Endothelial cell of umbilical vein (primary cell): ENCODE data around the gene FYCO1. TPM values are rescaled to one million over a fixed set of nuclear protein-coding genes. Genes with fewer than 3 reads are reported as not detected.

ENCODE experiments used
- BruUV-seq: library from RNA; stranded (reverse); fragments of 400-500 nt; replicated peaks from 2 replicates; lab custom pipeline; 2021; lab: Mats Ljungman, UMichigan
- CTCF ChIA-PET: fragments of 300-600, 350-600 bp; sonication (Branson Sonifier 250); formaldehyde crosslinking; loops from one replicate; lab custom pipeline; 2021; ENCODE audit warnings: antibody characterized with exemption, inconsistent platforms; lab: Charles Lee
- POLR2A ChIA-PET: fragments of 300-600, 350-600 bp; sonication (Branson Sonifier 250); formaldehyde crosslinking; loops from one replicate; lab custom pipeline; 2021; ENCODE audit warnings: antibody characterized with exemption, inconsistent platforms; lab: Charles Lee
- DNase-seq: peaks from one replicate; pipeline ENCODE4 v3.0.0-alpha.2; 2011; ENCODE audit warnings: low read depth, low spot score
- FAIRE-seq: peaks from 2 replicates; lab custom pipeline; 2011; peaks lifted over from hg19 to GRCh38; lab: Jason Lieb, UNC
- H2AFZ ChIP-seq: 2 replicates; pipeline ENCODE4 v1.6.0; 2012; ENCODE audit warnings: low read depth, low read length, control low read depth, inconsistent platforms
- H3K27ac ChIP-seq: 2 replicates; pipeline ENCODE4 v1.5.1; 2011; ENCODE audit warnings: low read depth, mild to moderate bottlenecking, control low read depth, low read length, moderate library complexity; ENCODE audit not compliant: insufficient read depth
- H3K27me3 ChIP-seq, 2 experiments: 2 replicates each; pipeline versions ENCODE4 v1.6.0 to v1.6.1; 2011; ENCODE audit warnings: low read length in 2 of 2, mixed read lengths in 1 of 2; ENCODE audit not compliant: control insufficient read depth in 2 of 2, insufficient read depth in 2 of 2
- H3K36me3 ChIP-seq, 2 experiments: 2 replicates in 1 of 2; 3 replicates in 1 of 2; pipeline ENCODE4 v1.5.1; 2011; ENCODE audit warnings: low read length in 2 of 2, mild to moderate bottlenecking in 1 of 2, moderate library complexity in 1 of 2; ENCODE audit not compliant: control insufficient read depth in 2 of 2, insufficient read depth in 2 of 2; ENCODE audit errors: extremely low read depth in 1 of 2
- H3K4me1 ChIP-seq: 3 replicates; pipeline ENCODE4 v1.5.1; 2011; ENCODE audit warnings: mild to moderate bottlenecking, low read length; ENCODE audit not compliant: control insufficient read depth, insufficient read depth; ENCODE audit errors: extremely low read depth
- H3K4me2 ChIP-seq: 2 replicates; pipeline ENCODE4 v1.6.1; 2011; ENCODE audit warnings: low read length, control low read depth, mixed read lengths; ENCODE audit not compliant: insufficient read depth
- H3K4me3 ChIP-seq, 3 experiments: fragments of 200-600 bp in 1 of 3; sonication (generic), shearing (Covaris generic) in 1 of 3; replicated peaks in 1 of 3; 2 replicates each; pipeline ENCODE4 v1.5.1; 2011 to 2016; ENCODE audit warnings: control low read depth in 3 of 3, low read length in 3 of 3, mild to moderate bottlenecking in 2 of 3, inconsistent platforms in 1 of 3, low read depth in 1 of 3, moderate library complexity in 1 of 3; ENCODE audit not compliant: insufficient read depth in 1 of 3
- H3K79me2 ChIP-seq: 2 replicates; pipeline ENCODE4 v1.6.0; 2012; ENCODE audit warnings: low read length, inconsistent platforms; ENCODE audit not compliant: control insufficient read depth, insufficient read depth
- H3K9ac ChIP-seq: replicated peaks from 2 replicates; pipeline ENCODE3; 2011; ENCODE audit warnings: low read length, control low read depth; ENCODE audit not compliant: insufficient read depth; ENCODE audit errors: extremely low read depth
- H3K9me1 ChIP-seq: replicated peaks from 3 replicates; pipeline ENCODE4 v1.6.0; 2011; ENCODE audit warnings: mild to moderate bottlenecking, low read length; ENCODE audit not compliant: control insufficient read depth, insufficient read depth; ENCODE audit errors: extremely low read depth
- H3K9me3 ChIP-seq: replicated peaks from 2 replicates; pipeline ENCODE4 v1.5.1; 2012; ENCODE audit warnings: low read length, inconsistent platforms; ENCODE audit not compliant: control insufficient read depth, insufficient read depth
- H4K20me1 ChIP-seq: replicated peaks from 2 replicates; pipeline ENCODE3; 2011; ENCODE audit warnings: mild to moderate bottlenecking, low read length; ENCODE audit not compliant: control insufficient read depth, insufficient read depth; ENCODE audit errors: extremely low read depth
- FOS ChIP-seq: IDR thresholded peaks from 2 replicates; pipeline ENCODE4 v1.6.1; 2011; ENCODE audit warnings: mild to moderate bottlenecking, low read length, moderate library complexity, borderline replicate concordance; ENCODE audit not compliant: insufficient read depth
- JUN ChIP-seq: IDR thresholded peaks from 2 replicates; pipeline ENCODE4 v1.6.1; 2011; ENCODE audit warnings: borderline replicate concordance, low read depth; ENCODE audit not compliant: insufficient read length, insufficient read depth
- POLR2AphosphoS5 ChIP-seq: IDR thresholded peaks from 2 replicates; pipeline ENCODE4 v1.6.1; 2012; ENCODE audit warnings: low read depth, mild to moderate bottlenecking, control low read depth, low read length, moderate library complexity; ENCODE audit not compliant: insufficient read depth
- dilution Hi-C: fragments of 300-500 bp; cut with MboI; formaldehyde crosslinking; loops from one replicate; pipeline ENCODE4 v1.15.0; 2019; ENCODE audit warnings: low sequenced_read_pairs; ENCODE audit not compliant: extremely low pct_ligation_motif_present
- intact Hi-C: fragments of 100-400 bp; cut with micrococcal nuclease; formaldehyde crosslinking; loops from one replicate; pipeline ENCODE4 v1.10.0; 2022
- polyA plus RNA-seq, 4 experiments: library from polyadenylated mRNA; depleted of rRNA in 3 of 4; stranded (reverse) in 3 of 4; unstranded in 1 of 4; fragments of >200 nt; gene quantifications; 2 replicates each; pipeline versions ENCODE4 v1.2.1 to v1.2.3, GENCODE V29; 2011 to 2012; ENCODE audit warnings: missing spikeins in 1 of 4
- total RNA-seq: library from RNA; stranded (reverse); gene quantifications from 2 replicates; pipeline ENCODE4 v1.2.3, GENCODE V29; 2021

FYCO1 gene
- total and polyA plus RNA-seq, 2 donors (not counting 3 experiments of a cell fraction or from before 2014, with no cell fraction given), result 13.9 to 20.8 TPM

- no peak overlapping the region for H3K4me3 ChIP-seq
- no peak overlapping the region for H3K4me2 ChIP-seq
- no peaks in the 10 kb centered on the region for H3K9me3 ChIP-seq
- no peaks in the 10 kb centered on the region for H3K9me1 ChIP-seq
- no peak for DNase-seq
- H4K20me1 ChIP-seq, result no peaks in the 10 kb centered on the region
- ChIA-PET CTCF (interaction anchor here (1.1 to 3.5 kb wide), 2 partner anchors 31 to 108 kb away, joined by 3 to 16 read pairs; no protein-coding TSS in a partner anchor), POLR2A (no interaction called here)
- no peaks in the 10 kb centered on the region for H3K27me3 ChIP-seq
- peaks cover 6 to 41% of the 10 kb centered on the region in 2 experiments for H3K36me3 ChIP-seq
- no peak overlapping the region for H3K9ac ChIP-seq
- intact Hi-C loops (no loop called here), dilution Hi-C loops (no loop called here)
- TF ChIP-seq POLR2AphosphoS5 (no peak), FOS (no peak)
- no peak overlapping the region for H3K27ac ChIP-seq
- H3K4me1 ChIP-seq, result no peaks in the 10 kb centered on the region
- no peak for FAIRE-seq
- no TSS peak for BruUV-seq
- no peaks in the 10 kb centered on the region for H3K79me2 ChIP-seq
- no peak overlapping the region for H2AFZ ChIP-seq
Measured at GRCh38 chr3:45969953-45970352, 25.7 kb downstream of the FYCO1 start.

- no peak overlapping the region for H3K4me2 ChIP-seq
- FAIRE-seq (no peak), DNase-seq (no peak)
- H4K20me1 ChIP-seq, result no peaks in the 10 kb centered on the region
- no peak overlapping the region for H2AFZ ChIP-seq
- H3K36me3 ChIP-seq, result peaks cover 6 to 50% of the 10 kb centered on the region in 2 experiments
- no peak for TF ChIP-seq JUN
- no peaks in the 10 kb centered on the region for H3K27me3 ChIP-seq
- H3K4me1 ChIP-seq, result no peaks in the 10 kb centered on the region
- no peaks in the 10 kb centered on the region for H3K9me1 ChIP-seq
- ChIA-PET POLR2A (no interaction called here), CTCF (interaction anchor here (1.0 to 3.5 kb wide), 4 partner anchors 22 to 110 kb away, joined by 3 to 16 read pairs (median 4); no protein-coding TSS in a partner anchor)
- dilution Hi-C loops, result no loop called here
- intact Hi-C loops, result no loop called here
- no peaks in the 10 kb centered on the region for H3K79me2 ChIP-seq
- no peak overlapping the region for H3K9ac ChIP-seq
- no peaks in the 10 kb centered on the region for H3K9me3 ChIP-seq
- H3K4me3 ChIP-seq, result no peak overlapping the region
- H3K27ac ChIP-seq, result no peak overlapping the region
- no TSS peak for BruUV-seq
Measured at GRCh38 chr3:45969116-45969515, 26.5 kb downstream of the FYCO1 start.
